GM12878 (cell line): Measurements from ENCODE around the gene CHMP1B. TPM values are rescaled to one million over a fixed set of nuclear protein-coding genes. Genes with fewer than 3 reads are reported as not detected.

Experiments
- ATAC-seq: fragments of 200-7000 bp; cut with Tn5 transposase; 3 replicates; pipeline ENCODE4 v1.9.1; 2020; ENCODE audit warnings: mild to moderate bottlenecking, moderate library complexity
- BruUV-seq: library from RNA; stranded (reverse); fragments of 400-500 nt; replicated peaks from 2 replicates; lab custom pipeline; 2021; lab: Mats Ljungman, UMichigan
- CTCF ChIA-PET: fragments of 300-600 bp; sonication (Branson Sonifier 250); formaldehyde crosslinking; extraction: SDS; loops from one replicate; lab custom pipeline; 2021; ENCODE audit warnings: inconsistent platforms; lab: Yijun Ruan, JAX
- POLR2A ChIA-PET: fragments of 350-600 bp; formaldehyde crosslinking; extraction: SDS; loops from one replicate; lab custom pipeline; 2021; ENCODE audit warnings: inconsistent platforms; lab: Charles Lee
- RAD21 ChIA-PET: fragments of 300-600 bp; sonication (Branson Sonifier 250); formaldehyde crosslinking; loops from one replicate; lab custom pipeline; 2023; ENCODE audit warnings: antibody characterized with exemption; ENCODE audit not compliant: unreplicated experiment; lab: Charles Lee
- SMC1A ChIA-PET: fragments of 300-600 bp; sonication (Branson Sonifier 250); formaldehyde crosslinking; loops from one replicate; lab custom pipeline; 2023; ENCODE audit not compliant: unreplicated experiment, uncharacterized antibody; lab: Charles Lee
- DNase-seq: peaks from one replicate; pipeline ENCODE4 v3.0.0-alpha.2; 2011; ENCODE audit warnings: low read depth, low spot score
- FAIRE-seq: peaks from 3 replicates; lab custom pipeline; 2011; peaks lifted over from hg19 to GRCh38; lab: Jason Lieb, UNC
- H2AFZ ChIP-seq: 2 replicates; pipeline ENCODE4 v1.6.0; 2011; ENCODE audit warnings: low read depth, low read length, control low read depth; ENCODE audit not compliant: control insufficient read depth
- H3K27ac ChIP-seq: 2 replicates; pipeline ENCODE4 v1.5.1; 2011; ENCODE audit warnings: control low read depth; ENCODE audit not compliant: control insufficient read depth, insufficient read depth
- H3K27me3 ChIP-seq, 2 experiments: replicated peaks in 1 of 2; 2 replicates each; pipeline versions ENCODE4 v1.6.0 to v1.6.1; 2011; ENCODE audit warnings: low read length in 1 of 2; ENCODE audit not compliant: control insufficient read depth in 2 of 2, insufficient read depth in 2 of 2
- H3K36me3 ChIP-seq, 2 experiments: 2 replicates each; pipeline ENCODE4 v1.5.1; 2011; ENCODE audit warnings: low read length in 1 of 2; ENCODE audit not compliant: control insufficient read depth in 2 of 2, insufficient read depth in 2 of 2
- H3K4me1 ChIP-seq: 2 replicates; pipeline ENCODE4 v1.6.1; 2011; ENCODE audit warnings: mild to moderate bottlenecking, low read length, moderate library complexity, mixed read lengths; ENCODE audit not compliant: control insufficient read depth, insufficient read depth
- H3K4me2 ChIP-seq: 2 replicates; pipeline ENCODE4 v1.6.0; 2011; ENCODE audit warnings: control low read depth; ENCODE audit not compliant: control insufficient read depth, insufficient read depth
- H3K4me3 ChIP-seq: fragments of 200-600 bp; sonication (generic); 2 replicates; pipeline ENCODE4 v1.5.1; 2016
- H3K79me2 ChIP-seq: 2 replicates; pipeline ENCODE4 v1.6.0; 2011; ENCODE audit warnings: low read length; ENCODE audit not compliant: control insufficient read depth, insufficient read depth
- H3K9ac ChIP-seq: 2 replicates; pipeline ENCODE4 v1.8.0; 2011; ENCODE audit warnings: low read length, control low read depth, mixed read lengths; ENCODE audit not compliant: control insufficient read depth, insufficient read depth
- H3K9me3 ChIP-seq: replicated peaks from 3 replicates; pipeline ENCODE4 v1.5.1; 2011; ENCODE audit warnings: mild to moderate bottlenecking, low read length; ENCODE audit not compliant: control insufficient read depth, insufficient read depth
- H4K20me1 ChIP-seq: 2 replicates; pipeline ENCODE4 v1.6.0; 2011; ENCODE audit not compliant: control insufficient read depth, insufficient read depth
- BRCA1 ChIP-seq: IDR thresholded peaks from 2 replicates; pipeline ENCODE4 v1.6.1; 2011; ENCODE audit warnings: low read depth, low read length, improper control_type of control experiment
- CHD4 ChIP-seq: fragments of 200-600 bp; sonication (generic); IDR thresholded peaks from 2 replicates; pipeline ENCODE4 v1.6.1; 2016; ENCODE audit warnings: mild to moderate bottlenecking
- DPF2 ChIP-seq: fragments of 450-650 bp; IDR thresholded peaks from 2 replicates; pipeline ENCODE4 v1.6.1; 2017; ENCODE audit warnings: mild to moderate bottlenecking
- HDAC2 ChIP-seq: fragments of 200-600 bp; sonication (generic); IDR thresholded peaks from 2 replicates; pipeline ENCODE4 v1.6.1; 2017
- HDGF ChIP-seq: fragments of 450-650 bp; IDR thresholded peaks from 2 replicates; pipeline ENCODE4 v1.6.1; 2016; ENCODE audit warnings: antibody characterized with exemption
- HSF1 ChIP-seq: fragments of 150-350 bp; IDR thresholded peaks from 2 replicates; pipeline ENCODE4 v1.6.1; 2014; ENCODE audit warnings: mild to moderate bottlenecking, low read depth, low read length
- MAX ChIP-seq: IDR thresholded peaks from 2 replicates; pipeline ENCODE4 v1.6.1; 2012; ENCODE audit warnings: low read depth, low read length, improper control_type of control experiment
- MLLT1 ChIP-seq: fragments of 450-650 bp; IDR thresholded peaks from 2 replicates; pipeline ENCODE4 v1.6.1; 2016; ENCODE audit warnings: mild to moderate bottlenecking
- SIN3A ChIP-seq: IDR thresholded peaks from 2 replicates; pipeline ENCODE4 v1.6.1; 2012; ENCODE audit warnings: low read depth, low read length, improper control_type of control experiment
- SMARCA5 ChIP-seq: fragments of 450-650 bp; IDR thresholded peaks from 2 replicates; pipeline ENCODE4 v1.6.1; 2017; ENCODE audit warnings: mild to moderate bottlenecking
- SMC3 ChIP-seq: IDR thresholded peaks from 2 replicates; pipeline ENCODE4 v1.6.1; 2011; ENCODE audit warnings: low read length, improper control_type of control experiment, borderline replicate concordance
- USF2 ChIP-seq: IDR thresholded peaks from 2 replicates; pipeline ENCODE4 v1.6.1; 2011; ENCODE audit warnings: low read depth, low read length, improper control_type of control experiment, borderline replicate concordance
- ZNF622 ChIP-seq: fragments of 450-650 bp; IDR thresholded peaks from 2 replicates; pipeline ENCODE4 v1.6.1; 2017; ENCODE audit warnings: mild to moderate bottlenecking, inconsistent platforms
- WGBS: methylation state at CpG from one replicate; pipeline ENCODE4 v1.1.6; 2016; ENCODE audit warnings: low lambda C conversion rate; ENCODE audit not compliant: insufficient replicate concordance, insufficient coverage; ENCODE audit errors: missing lambda C conversion rate; 5-methylcytosine and 5-hydroxymethylcytosine counted together
- in situ Hi-C: fragments of 300-500 bp; cut with MboI; formaldehyde crosslinking; loops from 9 replicates; pipeline ENCODE4 v1.14.3; 2018; ENCODE audit warnings: mixed read lengths
- intact Hi-C: fragments of 100-400 bp; cut with micrococcal nuclease; formaldehyde crosslinking; loops from one replicate; pipeline ENCODE4 v1.14.2; 2022; ENCODE audit not compliant: unreplicated experiment
- polyA plus RNA-seq, 11 experiments: library from polyadenylated mRNA; depleted of rRNA in 4 of 11; unstranded in 6 of 11; stranded (reverse) in 5 of 11; fragments of >200 nt; fragmentation: Nextera tagmentation in 4 of 11; fragmentation: Illumina TruSeq in 1 of 11; extraction: Ambion mirVana in 4 of 11; extraction: Trizol in 1 of 11; gene quantifications; 1 replicate in 1 of 11; 2 replicates in 10 of 11; pipeline versions ENCODE4 v1.2.1 to v1.2.3, GENCODE V29; 2011 to 2016; ENCODE audit warnings: inconsistent platforms in 2 of 11, missing spikeins in 2 of 11, low read depth in 1 of 11
- total RNA-seq, 4 experiments: library from RNA; depleted of rRNA in 3 of 4; stranded (reverse); fragments of >200 nt in 3 of 4; fragmentation: Illumina TruSeq in 1 of 4; extraction: Trizol in 1 of 4; gene quantifications; 2 replicates each; pipeline versions ENCODE4 v1.2.1 to v1.2.3, GENCODE V29; 2013 to 2021

The CHMP1B gene
- total and polyA plus RNA-seq, 10 of the 15 experiments (the other 5 are each of a cell fraction or from before 2014, with no cell fraction given) = 8.5 to 24.0 (median 18.6) TPM

- Histone ChIP-seq H3K79me2 (no peaks in the 10 kb centered on the region), H3K4me2 (no peak overlapping the region), H4K20me1 (no peaks in the 10 kb centered on the region), H3K27me3 (no peaks in the 10 kb centered on the region; a peak in 1 of 4 replicates), H2AFZ (no peak overlapping the region), H3K9ac (no peak overlapping the region), H3K4me3 (no peak overlapping the region), H3K27ac (no peak overlapping the region), H3K4me1 (no peaks in the 10 kb centered on the region), H3K9me3 (no peaks in the 10 kb centered on the region), H3K36me3 (no peaks in the 10 kb centered on the region)
- FAIRE-seq = no peak
- DNase-seq = no peak
- no peak for ATAC-seq
- BruUV-seq = no TSS peak
- ChIA-PET RAD21 (no interaction called here), POLR2A (no interaction called here), SMC1A (no interaction called here), CTCF (no interaction called here)
- intact Hi-C loops (no loop called here), in situ Hi-C loops (no loop called here)
- 38% methylated on average over 4 of the region's 4 CpGs for WGBS
- TF ChIP-seq HDAC2 (no peak), BRCA1 (no peak), CHD4 (no peak), USF2 (no peak), MAX (no peak), ZNF622 (no peak), DPF2 (no peak), HSF1 (no peak), SIN3A (no peak), SMC3 (no peak), HDGF (no peak), MLLT1 (no peak), SMARCA5 (no peak)
Observed at GRCh38 chr18:11801573-11801972, 49.6 kb upstream of the CHMP1B start.
